GM18519 (cell line): Measurements from ENCODE around the gene IWS1.
"Not testable (repeated sequence)": the region's sequence is repeated elsewhere in the genome, so short reads cannot be mapped to it uniquely, and the experiment has no call there.

Experiments
- ATAC-seq: cut with Tn5 transposase; IDR thresholded peaks from one replicate; pipeline ENCODE4 v1.9.1; 2021; ENCODE audit warnings: mild to moderate bottlenecking, moderate library complexity; ENCODE audit not compliant: unreplicated experiment, low FRiP score

Gene IWS1

DNA sequence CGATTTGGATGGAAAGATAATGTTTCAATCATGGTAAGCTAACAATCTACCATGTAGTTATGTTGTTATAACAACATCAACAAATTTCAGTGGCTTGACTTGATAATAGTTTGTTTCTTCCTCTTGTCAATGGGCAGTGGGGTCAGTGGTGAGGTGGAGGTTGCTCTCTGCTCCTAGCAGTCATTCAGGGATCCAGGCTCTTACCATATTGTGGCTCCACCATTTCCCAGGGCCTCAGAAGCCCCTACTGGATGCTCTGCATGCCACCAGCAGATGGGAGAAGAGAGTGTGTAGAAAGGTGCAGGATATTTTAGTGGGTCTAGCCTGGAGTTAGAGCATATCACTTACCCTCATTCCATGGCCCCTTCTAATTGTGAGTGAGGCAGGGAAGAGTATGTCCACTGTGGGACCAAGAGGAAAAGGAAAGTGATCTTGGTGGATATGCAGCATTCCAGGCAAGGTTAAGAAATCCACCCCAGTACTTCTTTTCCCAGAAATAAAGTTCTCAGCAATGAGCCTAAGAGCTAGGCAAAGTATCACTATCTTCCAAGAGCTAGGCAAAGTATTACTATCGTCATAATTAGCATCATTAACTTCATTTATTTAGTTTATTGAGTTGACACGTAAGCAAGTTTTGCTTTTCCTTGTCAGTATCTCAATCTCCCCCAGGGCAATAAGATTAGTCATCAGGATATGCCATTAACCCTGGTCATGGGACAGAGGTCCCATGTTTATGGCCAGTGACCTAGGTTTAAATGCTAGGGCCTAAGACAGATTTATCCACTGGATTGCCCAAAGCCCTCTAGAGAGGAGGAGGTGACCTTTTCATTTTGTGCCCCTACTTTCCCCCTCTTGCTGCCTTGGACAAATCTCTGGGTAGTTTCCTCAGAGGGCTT, 4.2 kb upstream of the IWS1 start:
- no peak for ATAC-seq

DNA sequence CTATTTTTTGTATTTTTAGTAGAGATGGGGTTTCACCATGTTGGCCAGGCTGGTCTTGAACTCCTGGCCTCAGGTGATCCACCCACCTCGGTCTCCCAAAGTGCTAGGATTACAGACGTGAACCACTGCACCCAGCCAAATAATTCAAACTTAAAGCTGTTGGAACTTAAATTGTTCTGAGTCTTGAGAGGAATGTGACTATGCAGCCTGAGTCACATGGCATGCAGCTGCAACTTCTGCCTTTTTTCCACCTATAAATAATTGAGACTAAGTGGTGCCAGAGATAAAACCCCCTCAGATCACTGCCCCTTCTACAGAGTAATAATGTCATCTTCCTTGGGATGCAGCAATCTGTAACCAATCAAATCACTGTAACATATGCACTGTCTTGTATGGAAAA, 3.1 kb upstream of the IWS1 start:
- not testable (repeated sequence) for ATAC-seq

DNA sequence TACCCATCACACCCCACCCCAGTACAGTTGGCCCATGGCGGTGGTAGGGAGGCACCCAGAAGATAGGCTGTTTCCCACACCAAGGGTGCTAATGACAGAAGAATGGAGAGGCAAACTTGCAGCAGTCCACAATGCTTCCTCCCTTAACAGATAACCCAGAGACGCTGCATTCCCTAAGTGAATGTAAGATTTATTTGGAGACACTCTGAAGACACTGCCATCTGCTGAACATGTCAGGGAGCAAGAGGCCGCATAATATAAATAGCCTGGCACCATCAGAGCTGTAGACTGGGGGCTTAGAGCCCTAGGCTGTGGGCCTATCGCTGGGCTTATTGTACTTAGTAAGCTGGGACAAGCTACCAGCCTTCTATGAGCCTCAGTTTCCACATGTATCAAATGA, 2.2 kb upstream of the IWS1 start:
- ATAC-seq, result no peak

DNA sequence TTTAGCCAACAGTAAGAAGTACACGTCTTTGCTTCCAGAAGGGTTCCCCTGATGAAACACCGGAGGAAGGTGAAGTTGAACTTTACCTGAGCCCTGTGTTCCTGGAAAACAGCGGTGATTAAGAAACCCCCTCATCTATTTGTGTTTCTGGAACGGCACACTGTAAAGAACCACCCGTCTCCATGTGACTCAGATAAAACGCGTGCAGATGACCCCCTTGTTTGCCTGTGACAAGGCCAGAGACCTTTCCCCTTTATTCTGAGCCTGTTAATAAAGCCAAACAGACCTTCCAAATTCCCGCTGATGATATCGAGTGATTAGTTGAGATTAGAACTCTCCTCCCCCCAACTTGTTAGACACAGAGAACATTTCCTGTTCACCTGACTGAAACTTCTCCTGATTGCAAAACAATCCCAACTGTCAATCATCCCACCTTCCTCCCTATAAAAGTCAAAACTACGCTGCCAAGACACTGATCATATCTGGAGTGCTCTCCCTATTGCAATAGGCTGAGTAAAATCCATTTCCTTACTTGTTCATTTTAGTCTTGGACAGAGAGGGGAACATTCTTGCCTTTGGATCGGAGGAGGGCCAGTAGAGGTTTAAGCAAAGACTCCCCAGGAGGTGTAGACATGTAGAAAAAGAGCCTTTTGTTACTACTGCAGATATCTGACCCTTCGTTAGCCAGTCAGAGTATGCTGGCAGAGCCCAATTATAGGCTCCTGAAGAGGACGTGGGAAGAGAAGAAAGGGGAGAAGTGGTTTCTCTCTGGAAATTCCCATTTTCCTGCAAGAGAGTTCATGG, 914 bp upstream of the IWS1 start:
- peak; percentile 5 for ATAC-seq

DNA sequence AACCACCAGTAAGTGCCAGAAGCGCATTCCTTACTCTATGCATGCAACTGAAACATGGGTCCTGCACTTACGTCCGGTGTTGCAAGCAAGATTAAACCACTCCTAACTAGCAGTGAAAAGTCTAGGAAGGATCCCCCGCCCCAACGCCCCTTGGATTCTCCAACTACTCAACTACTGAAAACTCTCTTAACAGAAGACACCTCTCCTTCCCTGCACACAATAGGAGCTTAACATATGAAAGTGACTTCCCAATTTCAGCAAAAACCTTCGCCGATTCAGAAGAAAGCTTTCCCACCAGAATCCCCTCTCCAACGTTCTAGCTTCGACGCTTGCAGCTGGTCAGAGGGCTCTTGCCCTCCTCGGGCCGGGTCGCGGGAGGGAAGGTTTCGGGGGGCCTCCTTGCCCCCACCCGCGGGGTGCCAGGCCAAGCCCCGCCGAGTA, 578 bp downstream of the IWS1 start:
- ATAC-seq, result no peak

DNA sequence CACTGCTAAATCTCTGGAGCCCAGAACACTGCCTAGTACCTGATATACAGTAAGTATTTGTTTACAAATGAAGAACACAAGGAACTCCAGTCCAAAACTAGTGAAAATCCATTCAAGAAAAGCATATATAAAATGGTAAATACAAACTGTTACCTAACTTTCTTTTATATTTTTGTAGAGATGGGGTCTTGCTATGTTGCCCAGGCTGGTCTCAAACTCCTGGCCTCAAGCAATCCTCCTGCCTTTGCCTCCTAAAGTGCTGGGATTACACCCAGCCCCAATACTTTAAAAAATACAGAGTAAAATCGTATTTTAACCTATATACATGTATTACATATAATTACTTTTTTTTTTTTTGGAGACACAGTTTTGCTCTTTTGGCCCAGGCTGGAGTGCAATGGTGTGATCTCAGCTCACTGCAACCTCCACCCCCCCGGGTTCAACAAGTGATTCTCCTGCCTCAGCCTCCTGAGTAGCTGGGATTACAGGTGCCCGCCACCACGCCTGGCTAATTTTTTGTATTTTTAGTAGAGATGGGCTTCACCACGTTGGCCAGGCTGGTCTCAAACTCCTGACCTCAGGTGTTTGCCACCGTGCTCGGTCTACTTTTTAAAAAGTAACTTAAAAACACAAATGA, 2.0 kb downstream of the IWS1 start:
- not testable (repeated sequence) for ATAC-seq

DNA sequence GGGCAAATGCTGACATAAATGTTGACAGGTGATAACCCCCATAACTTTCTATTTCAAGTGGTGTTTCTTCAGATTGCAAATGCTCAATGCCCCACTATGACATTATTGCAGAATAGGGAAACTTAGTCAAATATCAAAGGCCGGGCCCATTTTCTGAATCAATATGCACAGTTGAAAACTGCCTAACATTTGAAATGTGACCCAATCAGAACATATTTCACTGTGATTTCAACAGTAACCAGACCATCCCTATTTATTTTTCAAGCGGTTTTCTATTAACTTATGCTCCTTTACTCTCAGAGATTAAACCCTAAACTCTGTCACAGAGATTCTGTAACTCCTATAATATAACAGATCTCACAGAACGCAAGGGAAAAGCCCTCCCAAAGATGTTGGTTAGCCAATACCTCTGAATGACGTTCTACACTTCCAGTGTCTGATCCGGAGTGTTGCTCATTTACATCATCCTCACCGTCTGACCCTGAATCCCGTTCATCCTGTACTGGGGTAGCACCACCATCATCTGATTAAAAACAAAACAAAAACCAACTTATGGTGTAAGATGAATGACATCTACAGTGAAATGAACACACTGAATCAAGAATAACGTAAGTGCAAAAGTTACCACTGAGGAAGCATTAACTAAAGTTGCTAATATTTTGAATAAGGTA, 2.9 kb downstream of the IWS1 start:
- no peak for ATAC-seq

DNA sequence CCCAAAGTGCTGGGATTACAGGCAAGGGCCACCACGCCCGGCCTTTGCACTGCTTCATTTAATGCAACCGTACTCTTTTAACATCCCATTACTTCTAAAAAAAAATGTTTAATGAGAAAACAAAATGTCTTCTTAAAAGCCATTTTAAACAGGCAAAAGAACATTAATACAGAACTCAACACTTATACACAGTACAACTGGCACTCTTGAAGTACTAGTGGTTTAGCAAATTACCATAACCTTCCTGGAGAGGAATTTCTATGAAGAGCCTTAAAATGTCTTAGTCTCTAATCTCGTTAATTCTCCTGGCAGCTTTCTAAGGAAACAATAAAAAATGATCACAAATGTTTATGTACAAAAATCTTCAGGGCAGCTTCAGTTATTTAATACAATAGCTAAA, 5.9 kb downstream of the IWS1 start:
- no peak for ATAC-seq

DNA sequence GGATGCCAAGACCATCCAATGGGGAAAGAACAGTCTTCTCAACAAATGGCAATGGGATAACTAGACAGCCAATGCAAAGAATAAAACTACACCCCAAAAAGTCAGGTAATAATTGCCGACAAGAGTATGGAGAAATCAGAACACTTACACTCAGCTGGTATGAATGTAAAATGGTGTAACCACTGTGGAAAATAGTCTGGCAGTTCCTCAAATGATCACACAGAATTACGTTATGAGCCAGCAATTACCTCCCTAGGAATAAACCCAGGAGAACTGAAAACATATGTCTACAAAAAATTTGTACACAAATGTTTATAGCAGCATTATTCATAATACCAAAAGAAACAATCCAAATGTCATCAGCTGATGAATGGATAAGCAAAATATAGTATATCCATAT, 8.8 kb downstream of the IWS1 start:
- ATAC-seq, result no peak

DNA sequence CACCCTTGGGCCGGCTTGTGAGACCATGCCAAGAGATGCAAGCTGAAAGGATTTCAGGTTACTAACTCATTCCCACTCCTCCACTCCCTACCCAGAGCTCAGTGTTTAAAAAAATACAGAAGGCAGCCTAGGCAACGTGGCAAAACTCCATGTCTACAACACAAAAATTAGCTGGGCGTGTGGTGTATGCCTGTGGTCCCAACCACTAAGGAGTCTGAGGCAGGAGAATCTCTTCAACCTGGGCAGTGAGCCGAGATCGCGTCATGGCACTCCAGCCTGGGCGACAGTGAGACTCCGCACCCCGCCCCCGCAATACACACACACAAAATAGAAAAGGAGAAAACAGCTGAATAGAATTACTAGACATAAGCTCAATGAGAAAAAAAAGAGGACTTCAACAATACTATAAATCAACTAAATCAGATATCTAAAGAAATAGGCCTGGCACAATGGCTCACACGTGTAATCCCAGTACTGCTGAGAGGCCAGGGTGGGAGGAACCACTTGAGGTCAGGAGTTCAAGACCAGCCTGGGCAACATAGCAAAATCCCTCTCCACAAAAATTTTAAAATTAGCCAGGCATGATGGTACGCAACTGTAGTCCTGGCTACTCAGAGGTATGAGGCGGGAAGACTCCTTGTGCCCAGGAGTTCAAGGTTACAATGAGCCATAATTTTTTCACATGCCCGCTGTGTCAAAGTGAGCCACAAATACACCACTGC, 10.1 kb downstream of the IWS1 start:
- no peak for ATAC-seq

DNA sequence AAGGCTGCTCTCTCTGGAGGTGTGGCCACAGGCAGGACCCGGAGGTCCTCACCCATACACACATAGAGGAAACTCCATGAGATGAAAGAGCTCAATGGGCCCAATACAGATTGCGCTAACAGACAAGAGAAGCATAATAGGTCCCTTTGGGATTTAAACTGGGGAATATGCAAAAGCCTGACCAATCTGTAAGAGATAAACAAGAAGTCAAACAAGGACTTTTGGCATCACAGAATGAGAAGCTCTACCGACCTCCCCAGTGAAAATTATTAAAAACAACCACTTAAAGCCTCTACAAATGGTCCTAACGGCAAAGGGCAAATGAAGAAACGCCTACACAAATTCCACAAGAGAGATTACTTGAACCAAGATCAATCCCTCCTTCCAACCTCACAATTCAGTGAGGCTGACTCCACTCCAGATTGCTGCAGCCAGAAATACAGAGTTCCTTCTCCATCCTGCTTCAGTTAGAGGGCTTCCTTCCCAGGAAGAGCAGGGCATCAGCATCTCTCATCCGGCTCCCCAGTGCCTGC, 10.8 kb downstream of the IWS1 start:
- no peak for ATAC-seq

DNA sequence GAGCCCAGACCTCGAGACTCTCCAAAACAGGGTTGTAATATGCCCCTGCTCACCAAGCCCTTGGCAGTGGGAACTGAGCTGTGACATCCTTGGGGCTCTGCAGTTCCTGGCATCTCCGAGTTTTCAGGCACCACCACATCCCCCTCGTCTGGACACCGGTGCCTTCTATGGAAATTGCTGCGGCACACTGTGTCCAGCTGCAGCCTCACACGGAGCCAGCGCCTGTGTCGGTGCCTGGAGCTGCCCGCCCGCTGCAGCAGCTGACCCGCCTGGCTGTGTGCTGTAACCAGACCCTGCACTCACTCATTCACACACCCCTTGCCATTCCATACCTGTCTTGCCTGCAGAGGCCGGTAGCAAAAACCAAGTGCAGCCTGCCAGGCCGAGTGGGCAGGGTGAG, 11.8 kb downstream of the IWS1 start:
- ATAC-seq, result no peak

DNA sequence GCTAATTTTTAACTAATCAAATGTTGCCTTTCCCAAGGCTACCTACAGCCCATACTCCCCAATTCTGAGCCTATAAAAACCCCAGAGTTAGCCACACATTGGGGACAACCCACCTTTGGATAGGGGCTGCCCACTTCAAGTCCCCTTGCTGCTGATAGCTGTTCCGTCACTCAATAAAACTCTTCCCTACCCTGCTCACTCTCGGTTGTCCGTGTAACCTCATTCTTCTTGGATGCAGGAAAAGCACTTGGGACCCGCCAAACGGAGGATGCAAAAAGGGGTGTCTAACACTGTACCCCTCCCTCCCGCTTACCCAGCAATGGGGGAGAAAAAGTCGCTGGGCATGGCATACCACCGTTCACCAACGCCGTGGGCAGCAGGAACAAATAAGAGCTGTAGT, 12.2 kb downstream of the IWS1 start:
- ATAC-seq, result no peak

DNA sequence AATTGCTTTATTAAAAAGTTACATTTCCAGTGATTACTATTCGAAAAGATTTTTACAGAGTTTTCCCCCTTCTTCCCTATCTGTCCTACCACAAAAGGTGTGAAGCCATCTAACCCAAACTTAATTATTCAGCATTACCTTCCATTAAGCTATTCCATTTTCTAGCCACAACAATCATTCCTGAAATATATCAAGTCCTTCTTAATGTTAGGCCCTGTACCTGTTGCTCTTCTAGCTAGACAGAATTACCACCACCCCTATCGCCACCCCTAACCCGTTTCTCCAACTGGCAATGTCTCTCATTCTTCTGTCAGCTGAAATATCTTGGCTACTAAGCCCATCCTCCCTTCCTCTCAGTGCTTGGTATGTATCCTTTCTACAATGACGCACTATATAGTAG, 13.9 kb downstream of the IWS1 start:
- no peak for ATAC-seq

DNA sequence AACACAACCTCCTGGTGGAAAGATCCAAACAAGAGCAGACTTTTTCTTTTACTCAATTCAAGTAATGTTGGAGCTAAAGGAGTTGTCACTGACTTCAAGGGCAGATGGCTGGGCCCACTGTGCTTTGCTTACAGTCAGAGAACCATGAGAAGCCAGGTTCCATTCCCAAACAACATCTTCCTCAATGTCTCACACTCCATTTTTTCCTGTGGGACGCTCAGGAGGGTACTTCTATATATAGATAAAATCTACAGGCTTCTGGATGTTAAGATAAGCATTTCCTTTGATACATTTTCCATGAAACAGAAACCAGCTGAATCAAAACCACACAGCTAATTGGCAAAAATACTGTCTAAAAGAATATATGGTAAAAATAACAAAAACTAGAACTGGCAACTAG, 14.4 kb downstream of the IWS1 start:
- ATAC-seq, result no peak

DNA sequence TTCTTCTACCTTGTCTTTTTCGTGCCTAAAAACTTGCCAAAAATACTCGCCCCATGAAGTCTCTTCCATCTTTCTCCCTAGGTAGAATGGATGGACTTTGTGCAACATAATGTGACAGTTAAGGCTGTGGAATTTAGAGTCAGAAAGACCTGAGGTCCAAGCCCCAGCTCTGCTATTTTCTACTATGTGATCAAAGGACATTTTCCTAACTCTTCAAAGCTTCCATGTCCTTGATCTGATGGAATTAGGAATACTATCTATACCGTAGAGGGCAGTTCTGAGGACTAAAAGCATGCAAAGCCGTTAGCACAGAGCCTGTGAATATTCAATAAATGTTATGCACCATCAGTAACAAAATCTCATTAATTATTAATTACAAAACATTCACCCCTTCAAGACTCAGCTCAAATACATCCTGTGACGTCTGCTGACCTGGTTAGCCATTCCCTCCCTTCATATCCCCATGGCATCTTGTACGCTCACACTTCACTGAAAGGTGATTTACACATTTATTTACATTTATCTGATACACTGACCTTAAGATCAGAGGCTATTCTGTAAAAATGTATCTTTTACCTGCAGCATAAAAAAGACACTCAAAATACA, 15.1 kb downstream of the IWS1 start:
- ATAC-seq, result no peak

DNA sequence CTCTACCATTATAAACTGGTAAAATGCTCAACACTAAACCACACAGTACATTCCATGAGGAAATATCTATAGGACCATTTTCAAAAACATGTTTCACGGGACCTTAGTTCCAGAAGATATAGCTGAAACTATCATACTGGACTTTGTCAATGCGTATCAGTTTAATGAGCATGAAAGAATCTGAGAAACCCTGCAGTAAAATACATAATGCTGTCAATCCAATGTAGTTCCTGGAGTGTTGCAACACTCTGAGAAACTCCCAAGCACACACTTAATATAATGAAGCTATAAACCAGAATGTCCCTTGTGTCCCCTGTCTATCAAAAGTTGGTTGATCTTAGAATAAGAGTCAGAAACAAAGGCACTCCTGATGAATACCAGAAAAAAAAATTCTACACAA, 16.2 kb downstream of the IWS1 start:
- no peak for ATAC-seq

DNA sequence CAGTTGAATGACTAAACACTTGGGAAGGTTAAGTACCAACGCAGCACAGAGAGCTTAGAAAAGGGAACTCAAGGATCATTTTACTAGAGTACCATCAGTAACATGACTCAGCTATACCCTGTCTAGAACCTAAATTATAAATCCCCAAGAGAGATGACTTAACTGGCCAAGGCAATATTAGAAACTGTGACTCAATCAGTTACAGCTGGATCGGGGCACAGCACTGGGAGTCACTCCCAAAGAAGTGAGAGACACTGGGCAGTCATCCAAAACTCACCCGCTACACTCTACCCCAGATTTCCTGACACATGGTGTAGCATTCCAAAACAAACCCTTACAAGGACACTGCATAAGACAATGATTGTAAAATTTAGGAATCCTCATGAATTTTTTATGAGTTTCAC, 17.7 kb downstream of the IWS1 start:
- no peak for ATAC-seq

DNA sequence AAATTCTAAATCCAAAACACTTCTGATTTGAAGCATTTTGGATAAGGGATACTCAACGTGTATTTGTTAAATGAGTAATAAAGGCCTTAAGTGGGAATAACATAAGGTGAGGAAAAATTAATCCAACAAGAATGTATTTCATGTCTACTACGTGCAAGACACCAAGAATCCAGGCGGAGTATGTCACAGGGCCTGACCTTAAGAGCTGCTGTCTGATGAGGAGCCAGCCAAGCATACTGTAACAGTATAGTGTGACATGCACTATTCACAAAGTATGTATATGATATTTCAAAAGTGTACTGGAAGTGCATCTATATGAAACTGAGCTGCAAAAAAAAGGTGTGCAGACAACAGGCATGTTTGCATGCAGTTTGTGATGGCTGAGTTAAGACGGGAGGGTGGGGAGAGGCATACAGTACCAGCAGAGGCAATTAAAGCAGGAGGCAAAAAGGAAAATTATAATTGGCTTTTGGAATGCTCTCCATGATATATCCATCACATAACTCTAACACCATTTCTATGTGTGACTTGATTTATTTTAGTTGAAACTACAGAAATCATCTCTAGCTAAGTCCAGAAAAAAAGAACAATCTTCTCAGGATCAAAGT, 18.2 kb downstream of the IWS1 start:
- ATAC-seq, result no peak
